Liver (tissue), 9 donors: ENCODE measurements around the gene GUCY1A2. TPM values are rescaled to one million over a fixed set of nuclear protein-coding genes. Genes with fewer than 3 reads are reported as not detected.

Experiments
- DNase-seq: peaks from one replicate; pipeline ENCODE4 v3.0.0-alpha.2; 2017; ENCODE audit warnings: low spot score
- H3K27ac ChIP-seq, 2 donors: one replicate each; pipeline ENCODE4 v1.7.0; 2013; ENCODE audit warnings: inconsistent platforms in 2 of 2, low read length in 2 of 2, control low read depth in 1 of 2, low read depth in 1 of 2, mild to moderate bottlenecking in 1 of 2
- H3K27me3 ChIP-seq, 4 donors: one replicate each; pipeline versions ENCODE4 v1.6.1 to v1.7.0; 2013; ENCODE audit warnings: low read length in 3 of 4, inconsistent platforms in 1 of 4, mild to moderate bottlenecking in 1 of 4, moderate library complexity in 1 of 4; ENCODE audit not compliant: control insufficient read depth in 4 of 4, insufficient read depth in 4 of 4
- H3K36me3 ChIP-seq, 4 donors: one replicate each; pipeline versions ENCODE4 v1.6.1 to v1.7.0; 2013; ENCODE audit warnings: low read length in 3 of 4, mild to moderate bottlenecking in 3 of 4, low read depth in 1 of 4, moderate library complexity in 1 of 4; ENCODE audit not compliant: control insufficient read depth in 4 of 4, insufficient read depth in 3 of 4
- H3K4me1 ChIP-seq, 4 donors: one replicate each; pipeline versions ENCODE4 v1.6.1 to v1.7.0; 2013; ENCODE audit warnings: low read length in 3 of 4, mild to moderate bottlenecking in 3 of 4, moderate library complexity in 1 of 4; ENCODE audit not compliant: control insufficient read depth in 4 of 4, insufficient read depth in 4 of 4
- H3K4me3 ChIP-seq, 3 donors: one replicate each; pipeline versions ENCODE4 v1.6.1 to v1.7.0; 2013; ENCODE audit warnings: low read length in 3 of 3, control low read depth in 1 of 3, low read depth in 1 of 3, mild to moderate bottlenecking in 1 of 3
- H3K9ac ChIP-seq, 2 donors: one replicate each; pipeline ENCODE4 v1.7.0; 2013; ENCODE audit warnings: low read length in 2 of 2, mild to moderate bottlenecking in 2 of 2, moderate library complexity in 2 of 2, control low read depth in 1 of 2, low read depth in 1 of 2
- H3K9me3 ChIP-seq, 4 donors: one replicate each; pipeline versions ENCODE4 v1.6.1 to v1.7.0; 2013; ENCODE audit warnings: low read length in 3 of 4; ENCODE audit not compliant: control insufficient read depth in 4 of 4
- CTCF ChIP-seq: fragments of 150-350 bp; IDR thresholded peaks from 2 replicates; pipeline ENCODE4 v1.5.1; 2017; ENCODE audit warnings: improper control_type of control experiment, low read depth, low read length; ENCODE audit not compliant: missing input control
- EGR1 ChIP-seq, 2 donors: IDR thresholded peaks; 2 replicates each; pipeline ENCODE4 v1.6.1; 2016 to 2018; ENCODE audit warnings: antibody characterized with exemption in 2 of 2, low read depth in 2 of 2
- FOXA2 ChIP-seq: IDR thresholded peaks from 2 replicates; pipeline ENCODE4 v1.6.1; 2016; ENCODE audit warnings: antibody characterized with exemption
- HNF4A ChIP-seq, 2 donors: conservative IDR thresholded peaks; 2 replicates each; pipeline ENCODE4 v1.6.1; 2016; ENCODE audit warnings: antibody characterized with exemption in 2 of 2, mild to moderate bottlenecking in 2 of 2
- JUND ChIP-seq, 2 donors: IDR thresholded peaks; 2 replicates each; pipeline ENCODE4 v1.6.1; 2016; ENCODE audit warnings: antibody characterized with exemption in 2 of 2
- REST ChIP-seq: IDR thresholded peaks from 2 replicates; pipeline ENCODE4 v1.6.1; 2016; ENCODE audit warnings: antibody characterized with exemption, mild to moderate bottlenecking
- RXRA ChIP-seq, 2 donors: IDR thresholded peaks; 2 replicates each; pipeline ENCODE4 v1.6.1; 2017 to 2018; ENCODE audit warnings: antibody characterized with exemption in 2 of 2, mild to moderate bottlenecking in 1 of 2
- SP1 ChIP-seq: IDR thresholded peaks from 2 replicates; pipeline ENCODE4 v1.6.1; 2018; ENCODE audit warnings: antibody characterized with exemption, mild to moderate bottlenecking
- WGBS: extraction: QIAGEN DNeasy Blood & Tissue Kit; methylation state at CpG from one replicate; pipeline ENCODE4 v1.1.7; 2013; 5-methylcytosine and 5-hydroxymethylcytosine counted together
- polyA plus RNA-seq, 2 donors: library from polyadenylated mRNA; stranded (reverse) in 1 of 2; unstranded in 1 of 2; fragments of 200-250 nt in 1 of 2; fragments of >200 nt in 1 of 2; fragmentation: Nextera tagmentation in 1 of 2; extraction: Ambion mirVana in 1 of 2; gene quantifications; one replicate each; pipeline versions ENCODE4 v1.2.1 to v1.2.3, GENCODE V29; 2013 to 2015
- total RNA-seq, 2 donors: library from RNA; depleted of rRNA; stranded (reverse); fragments of >200 nt; gene quantifications; one replicate each; pipeline ENCODE4 v1.2.3, GENCODE V29; 2014
- TF ChIP-seq, protein P1 (sequence below): IDR thresholded peaks from 2 replicates; pipeline ENCODE4 v1.6.1; 2016; ENCODE audit warnings: antibody characterized with exemption
- donor health status: healthy.
- donor health status: healthy.
- donor health status: healthy.
- donor health status: healthy.
- donor health status: healthy.

Gene GUCY1A2
- total and polyA plus RNA-seq, 4 donors: 0.55 to 4.4 (median 1.7) TPM

DNA sequence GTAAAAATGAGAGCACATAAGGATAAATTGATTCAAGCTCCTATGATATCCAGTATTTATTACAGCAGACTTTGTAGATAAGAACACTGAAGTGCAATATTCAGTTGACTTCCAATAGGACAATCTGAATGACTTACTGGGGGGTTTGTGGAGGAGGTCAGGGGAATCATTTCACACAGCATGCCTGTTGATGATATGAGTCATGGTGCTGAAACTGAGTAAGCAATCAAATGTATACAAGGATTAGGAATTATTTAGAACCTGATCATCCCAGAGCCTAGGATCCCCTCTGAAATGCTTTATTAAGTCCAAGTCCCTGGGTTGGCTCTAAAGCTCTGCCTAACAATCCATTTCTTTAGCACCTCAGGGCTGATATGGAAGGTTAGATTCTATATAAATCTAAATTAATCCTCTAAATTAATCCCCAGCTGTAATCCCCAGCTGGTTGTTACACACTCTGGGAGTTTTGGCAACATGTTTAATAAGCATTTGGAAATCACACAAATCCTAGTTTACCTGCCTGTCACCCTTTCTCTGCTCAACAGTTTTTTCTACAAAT lies 326.4 kb downstream of the GUCY1A2 start (continued):
- TF ChIP-seq REST (no peak), HNF4A (conservative IDR thresholded peaks at IDR 0.05) (no peak), FOXA2 (no peak)

DNA sequence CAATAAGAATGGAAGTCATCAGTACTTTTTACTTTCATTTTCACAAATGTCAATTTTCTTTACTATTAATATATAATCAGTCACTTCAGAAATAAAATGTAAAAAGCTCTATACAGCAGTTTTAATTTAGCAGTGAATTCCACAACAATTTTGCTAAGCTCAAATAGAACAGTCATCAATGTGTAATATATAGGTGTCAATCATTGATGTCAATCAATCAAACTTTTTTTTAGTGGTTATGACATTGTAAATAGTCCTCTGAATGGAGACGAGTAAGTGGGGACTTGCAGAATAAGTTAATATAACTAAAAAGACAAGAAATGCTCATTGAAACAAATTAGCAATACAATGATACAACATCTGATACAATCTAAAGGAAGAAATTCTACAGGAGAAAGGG lies 327.4 kb downstream of the GUCY1A2 start:
- Histone ChIP-seq H3K4me1 (no peaks in the 10 kb centered on the region), H3K27me3 (no peaks in the 10 kb centered on the region), H3K4me3 (no peak overlapping the region), H3K9me3 (no peaks in the 10 kb centered on the region), H3K9ac (no peak overlapping the region), H3K36me3 (no peaks in the 10 kb centered on the region), H3K27ac (no peak overlapping the region)
- 74% methylated on average over 1 of the region's 1 CpG for WGBS
- TF ChIP-seq, protein P1, sequence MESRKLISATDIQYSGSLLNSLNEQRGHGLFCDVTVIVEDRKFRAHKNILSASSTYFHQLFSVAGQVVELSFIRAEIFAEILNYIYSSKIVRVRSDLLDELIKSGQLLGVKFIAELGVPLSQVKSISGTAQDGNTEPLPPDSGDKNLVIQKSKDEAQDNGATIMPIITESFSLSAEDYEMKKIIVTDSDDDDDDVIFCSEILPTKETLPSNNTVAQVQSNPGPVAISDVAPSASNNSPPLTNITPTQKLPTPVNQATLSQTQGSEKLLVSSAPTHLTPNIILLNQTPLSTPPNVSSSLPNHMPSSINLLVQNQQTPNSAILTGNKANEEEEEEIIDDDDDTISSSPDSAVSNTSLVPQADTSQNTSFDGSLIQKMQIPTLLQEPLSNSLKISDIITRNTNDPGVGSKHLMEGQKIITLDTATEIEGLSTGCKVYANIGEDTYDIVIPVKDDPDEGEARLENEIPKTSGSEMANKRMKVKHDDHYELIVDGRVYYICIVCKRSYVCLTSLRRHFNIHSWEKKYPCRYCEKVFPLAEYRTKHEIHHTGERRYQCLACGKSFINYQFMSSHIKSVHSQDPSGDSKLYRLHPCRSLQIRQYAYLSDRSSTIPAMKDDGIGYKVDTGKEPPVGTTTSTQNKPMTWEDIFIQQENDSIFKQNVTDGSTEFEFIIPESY: no peak
- no peak for TF ChIP-seq FOXA2
- no peak for TF ChIP-seq JUND (IDR thresholded peaks at IDR 0.05)
- no peak for TF ChIP-seq RXRA (IDR thresholded peaks at IDR 0.05)
- TF ChIP-seq EGR1 (IDR thresholded peaks at IDR 0.05; ENCODE audit: low read depth in 2 of 2): no peak
- no peak for DNase-seq

DNA sequence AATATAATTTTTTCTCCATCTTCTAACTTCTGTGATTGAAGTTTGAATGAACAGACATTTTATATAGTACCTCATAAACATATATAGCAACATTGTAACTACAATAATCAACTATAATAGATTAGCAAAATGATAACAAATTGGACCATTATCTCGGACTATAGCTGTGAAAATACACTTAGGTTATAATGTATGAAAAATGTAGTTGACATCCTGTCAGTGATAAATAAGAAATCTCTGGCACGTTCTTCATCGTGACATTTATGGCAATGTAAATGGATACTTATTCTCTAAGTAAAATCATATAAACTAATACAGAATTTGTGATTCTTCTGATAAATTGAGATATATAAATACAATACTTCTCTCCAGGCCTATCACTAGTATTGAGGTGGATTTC lies 333.3 kb downstream of the GUCY1A2 start:
- no peak overlapping the region for H3K9ac ChIP-seq
- H3K27ac ChIP-seq: no peak overlapping the region
- TF ChIP-seq CTCF (no peak), SP1 (no peak), JUND (IDR thresholded peaks at IDR 0.05) (no peak)
- no peaks in the 10 kb centered on the region for H3K27me3 ChIP-seq
- DNase-seq: no peak
- H3K9me3 ChIP-seq: no peaks in the 10 kb centered on the region
- H3K36me3 ChIP-seq: no peaks in the 10 kb centered on the region
- no peak overlapping the region for H3K4me3 ChIP-seq
- 78% methylated on average over 3 of the region's 3 CpGs for WGBS
- H3K4me1 ChIP-seq: no peaks in the 10 kb centered on the region
